Endothelial cell of hepatic sinusoid (primary cell): Measurements from ENCODE around the gene C16orf92.
"Not testable (repeated sequence)": the region's sequence is repeated elsewhere in the genome, so short reads cannot be mapped to it uniquely, and the experiment has no call there.

ENCODE experiments used
- in situ Hi-C: cut with HindIII; loops from 2 replicates; pipeline ENCODE4 v1.10.0; 2017; ENCODE audit warnings: low sequenced_read_pairs

C16orf92 gene

DNA sequence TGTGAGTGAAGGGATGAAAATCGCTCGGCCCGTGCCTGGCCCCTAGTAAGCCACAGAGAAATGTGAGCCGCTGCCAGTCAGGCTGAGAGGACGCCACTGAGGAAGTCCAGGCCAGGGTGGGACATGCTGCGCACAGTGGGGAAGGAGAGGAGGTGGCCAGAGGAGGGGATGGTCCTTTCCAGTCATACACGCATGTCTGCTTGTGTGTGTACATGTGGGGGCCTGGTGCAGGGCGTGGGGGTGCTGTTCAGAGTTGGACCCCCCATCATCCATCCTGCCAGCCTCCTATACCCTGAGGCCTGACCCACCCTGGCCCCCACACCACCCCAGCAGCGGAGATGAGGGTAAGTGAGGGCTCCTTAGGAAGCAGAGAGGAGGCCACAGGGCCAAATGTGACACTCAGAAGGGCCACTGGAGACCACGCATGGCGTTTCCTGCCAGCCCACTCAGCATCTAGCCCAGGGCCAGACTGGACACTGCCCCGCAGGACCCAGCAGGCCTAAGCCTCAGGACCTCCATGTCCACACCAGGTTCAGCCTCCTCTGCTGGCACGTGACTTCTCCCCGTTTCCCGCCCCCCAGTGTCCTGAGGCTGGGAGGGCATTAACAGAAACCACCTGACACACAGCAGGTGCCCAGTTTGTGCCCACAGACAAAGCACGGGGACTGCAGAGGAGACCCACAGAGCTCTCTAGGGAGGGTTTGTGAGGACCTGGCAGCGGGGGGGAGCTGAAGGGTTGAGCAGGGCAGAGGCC is 19.2 kb upstream of the C16orf92 start:
- in situ Hi-C loops, result no loop called here

DNA sequence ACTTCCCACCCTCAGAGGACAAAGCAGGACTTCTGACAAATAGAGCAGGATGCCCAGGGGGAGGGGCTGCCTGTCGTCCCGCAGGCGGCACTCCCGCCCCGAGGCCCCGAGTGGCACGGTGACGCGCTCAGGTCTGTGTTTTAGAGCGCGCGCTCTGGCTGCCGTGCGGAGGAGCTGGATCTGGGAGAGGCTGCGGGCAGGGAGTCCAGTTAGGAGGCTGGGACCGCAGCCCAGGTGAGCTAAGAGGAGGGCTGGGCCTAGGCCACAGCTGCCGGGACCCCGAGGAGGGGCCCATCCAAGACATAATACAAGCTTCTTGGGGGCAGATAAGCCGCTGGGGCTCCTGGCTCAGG is 18.6 kb upstream of the C16orf92 start:
- in situ Hi-C loops, result no loop called here

DNA sequence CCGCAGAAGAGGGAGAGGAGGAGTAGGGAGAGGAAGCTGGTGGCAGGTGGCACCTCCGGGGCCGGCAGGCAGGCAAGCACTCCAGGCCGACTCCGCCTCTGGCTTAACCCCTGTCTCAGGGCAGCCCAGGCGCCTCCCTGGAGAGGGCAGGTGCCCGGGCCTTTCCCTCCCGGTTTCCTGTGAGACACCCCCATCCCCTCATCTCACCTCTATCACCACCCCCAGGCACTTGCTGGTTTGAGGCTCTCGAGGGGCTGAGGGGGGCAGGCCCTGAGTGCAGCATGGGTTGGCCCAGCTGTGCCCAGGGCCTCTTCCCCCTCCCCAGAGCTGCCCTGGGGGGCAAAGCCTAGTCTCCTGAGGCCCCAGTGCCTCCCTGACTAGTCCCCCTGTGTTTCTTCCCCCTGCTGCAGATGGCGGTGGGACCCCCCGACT is 18.2 kb upstream of the C16orf92 start:
- in situ Hi-C loops, result no loop called here

DNA sequence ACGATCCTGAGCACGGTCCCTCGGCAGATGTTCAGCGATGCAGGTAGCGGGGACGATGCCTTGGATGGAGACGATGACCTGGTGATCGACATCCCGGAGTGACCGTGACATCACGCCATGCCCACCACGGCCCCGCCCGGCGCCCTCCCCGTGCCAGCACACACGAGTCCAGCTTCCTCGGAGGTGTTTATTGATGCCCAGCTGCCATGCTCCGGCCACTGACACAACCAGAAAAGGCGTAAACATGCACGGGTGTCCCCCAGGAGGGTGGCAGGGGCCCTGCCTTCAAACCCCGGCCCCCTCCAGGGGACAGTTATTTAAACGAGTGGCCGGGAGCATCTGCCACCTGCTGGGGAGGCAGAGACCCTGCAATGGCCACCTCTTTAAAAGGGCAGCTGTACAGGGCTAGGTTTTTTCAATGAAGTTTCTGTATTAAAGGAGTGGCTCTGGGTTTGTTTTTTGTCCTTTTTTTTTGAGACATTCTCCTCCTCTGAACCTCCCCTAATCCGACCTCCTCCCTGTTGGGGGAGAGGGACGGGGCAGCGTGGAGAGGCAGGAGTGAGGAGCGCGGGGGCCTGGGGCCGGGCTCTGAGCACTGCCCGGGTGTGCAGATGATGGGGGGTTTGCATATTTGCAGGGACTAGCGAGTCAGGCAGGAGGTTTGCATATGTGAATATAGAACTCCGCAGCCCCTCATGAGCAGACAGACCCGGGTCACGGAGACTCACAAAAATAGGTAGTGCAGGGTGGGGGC is 17.5 kb upstream of the C16orf92 start:
- in situ Hi-C loops, result no loop called here

- in situ Hi-C loops, result no loop called here
Measured at GRCh38 chr16:30006095-30006473, 16.9 kb upstream of the C16orf92 start.

GRCh38 chr16:30006659-30007377 is 16.2 kb upstream of the C16orf92 start:
- in situ Hi-C loops, result no loop called here

GRCh38 chr16:30007378-30007895 is 15.6 kb upstream of the C16orf92 start:
- in situ Hi-C loops, result no loop called here

DNA sequence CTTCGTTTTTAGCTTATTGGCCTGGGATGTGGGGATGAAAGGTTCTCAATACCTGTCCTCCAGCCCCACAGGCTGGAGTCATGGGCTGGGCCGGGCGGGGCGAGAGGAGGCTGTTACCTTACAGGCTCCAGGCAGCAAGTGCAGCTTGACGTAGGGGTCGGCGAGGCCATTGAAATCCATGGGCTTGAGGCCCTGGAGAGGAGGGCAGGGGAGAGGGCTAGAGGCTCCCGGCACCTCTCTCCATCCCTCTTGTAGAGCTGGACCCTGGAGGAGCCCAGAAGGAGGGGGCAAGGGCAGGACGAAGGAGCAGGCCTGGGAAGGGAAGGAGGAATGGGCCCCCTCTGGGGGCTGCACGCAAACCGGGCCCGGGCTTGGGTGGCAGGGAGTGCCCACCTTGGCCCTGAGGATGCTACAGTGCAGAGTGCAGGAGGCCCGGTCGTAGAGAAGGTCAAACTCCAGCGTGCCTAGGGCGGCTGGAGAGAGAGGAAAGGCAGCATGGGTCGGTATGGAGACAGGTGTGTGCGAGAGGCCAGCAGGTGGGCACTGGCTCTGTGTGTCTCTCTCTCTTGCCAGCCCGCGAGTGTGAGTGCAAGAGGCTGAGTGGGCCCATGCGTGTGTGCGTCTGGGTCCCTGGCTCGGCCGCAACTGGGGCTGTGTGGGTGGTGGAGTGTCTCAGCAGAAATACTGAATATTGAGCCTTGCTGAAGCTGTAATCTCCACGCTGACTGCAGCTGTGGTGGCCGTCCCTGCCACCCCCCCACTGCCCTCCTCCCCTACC is 13.7 kb upstream of the C16orf92 start:
- in situ Hi-C loops, result no loop called here

- in situ Hi-C loops, result no loop called here
Measured at GRCh38 chr16:30009990-30010843, 12.8 kb upstream of the C16orf92 start.

GRCh38 chr16:30010844-30011713 is 11.9 kb upstream of the C16orf92 start, which contains the start of gene DOC2A:
Gene DOC2A, minus strand, starts transcription at chr16:30011027. Its CDS starts 805 bp downstream, at chr16:30010222.
- in situ Hi-C loops, result no loop called here

GRCh38 chr16:30011714-30012504 is 11.1 kb upstream of the C16orf92 start:
- in situ Hi-C loops, result no loop called here

DNA sequence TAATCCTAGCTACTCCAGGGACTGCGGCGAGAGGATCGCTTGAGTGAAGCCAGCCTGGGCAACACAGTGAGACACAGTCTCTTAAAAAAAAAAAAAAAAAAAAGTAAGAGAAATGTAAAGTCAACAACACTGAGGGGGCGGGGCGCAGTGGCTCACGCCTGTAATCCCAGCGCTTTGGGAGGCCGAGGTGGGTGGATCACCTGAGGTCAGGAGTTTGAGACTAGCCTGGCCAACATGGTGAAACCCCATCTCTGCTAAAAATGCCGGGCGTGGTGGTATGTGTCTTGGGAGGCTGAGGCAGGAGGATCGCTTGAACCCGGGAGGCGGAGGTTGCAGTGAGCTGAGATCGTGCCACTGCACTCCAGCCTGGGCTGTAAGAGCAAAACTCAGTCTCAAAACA is 10.4 kb upstream of the C16orf92 start:
- in situ Hi-C loops, result not testable (repeated sequence)

GRCh38 chr16:30015450-30015849 is 7.5 kb upstream of the C16orf92 start:
- in situ Hi-C loops, result not testable (repeated sequence)

GRCh38 chr16:30016555-30017276 is 6.3 kb upstream of the C16orf92 start:
- in situ Hi-C loops, result no loop called here

DNA sequence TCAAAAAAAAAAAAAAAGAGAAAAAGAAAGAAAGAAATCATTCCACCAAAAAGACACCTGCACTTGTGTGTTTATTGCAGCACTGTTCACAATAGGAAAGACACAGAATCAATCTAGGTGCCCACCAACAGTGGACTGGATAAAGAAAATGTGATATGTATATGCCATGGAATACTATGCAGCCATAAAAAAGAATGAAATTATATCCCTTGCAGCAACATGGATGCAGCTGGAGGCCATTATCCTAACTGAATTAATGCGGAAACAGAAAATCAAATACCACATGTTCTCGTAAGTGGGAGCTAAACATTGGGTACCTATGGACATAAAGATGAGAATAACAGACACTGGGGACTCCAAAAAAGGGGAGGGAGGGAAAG is 5.7 kb upstream of the C16orf92 start:
- in situ Hi-C loops, result no loop called here

GRCh38 chr16:30017937-30018336 is 5.1 kb upstream of the C16orf92 start:
- in situ Hi-C loops, result not testable (repeated sequence)

- in situ Hi-C loops, result no loop called here
Measured at GRCh38 chr16:30018731-30019158, 4.3 kb upstream of the C16orf92 start.
